Mesenteric fat pad (tissue), 1 donor: ENCODE results near the gene ASTN2. TPM values are rescaled to one million over a fixed set of nuclear protein-coding genes. Genes with fewer than 3 reads are reported as not detected.
"Not testable (repeated sequence)": the region's sequence is repeated elsewhere in the genome, so short reads cannot be mapped to it uniquely, and the experiment has no call there.

Experiments
- DNase-seq: peaks from one replicate; pipeline ENCODE4 v3.0.0-alpha.2; 2020; ENCODE audit warnings: low spot score
- total RNA-seq: library from RNA; stranded (reverse); fragmentation: NEBNext Ultra II Directional; extraction: Animal tissue kit (Norgen Biotek cat#: 25700); gene quantifications from one replicate; pipeline ENCODE4 v1.2.1, GENCODE V29; 2021
- donor health status: DM: yes; HTN: yes; CAD: no.

Gene ASTN2
- total RNA-seq, 1 donor from 2014 or later = 3.1 TPM

DNA sequence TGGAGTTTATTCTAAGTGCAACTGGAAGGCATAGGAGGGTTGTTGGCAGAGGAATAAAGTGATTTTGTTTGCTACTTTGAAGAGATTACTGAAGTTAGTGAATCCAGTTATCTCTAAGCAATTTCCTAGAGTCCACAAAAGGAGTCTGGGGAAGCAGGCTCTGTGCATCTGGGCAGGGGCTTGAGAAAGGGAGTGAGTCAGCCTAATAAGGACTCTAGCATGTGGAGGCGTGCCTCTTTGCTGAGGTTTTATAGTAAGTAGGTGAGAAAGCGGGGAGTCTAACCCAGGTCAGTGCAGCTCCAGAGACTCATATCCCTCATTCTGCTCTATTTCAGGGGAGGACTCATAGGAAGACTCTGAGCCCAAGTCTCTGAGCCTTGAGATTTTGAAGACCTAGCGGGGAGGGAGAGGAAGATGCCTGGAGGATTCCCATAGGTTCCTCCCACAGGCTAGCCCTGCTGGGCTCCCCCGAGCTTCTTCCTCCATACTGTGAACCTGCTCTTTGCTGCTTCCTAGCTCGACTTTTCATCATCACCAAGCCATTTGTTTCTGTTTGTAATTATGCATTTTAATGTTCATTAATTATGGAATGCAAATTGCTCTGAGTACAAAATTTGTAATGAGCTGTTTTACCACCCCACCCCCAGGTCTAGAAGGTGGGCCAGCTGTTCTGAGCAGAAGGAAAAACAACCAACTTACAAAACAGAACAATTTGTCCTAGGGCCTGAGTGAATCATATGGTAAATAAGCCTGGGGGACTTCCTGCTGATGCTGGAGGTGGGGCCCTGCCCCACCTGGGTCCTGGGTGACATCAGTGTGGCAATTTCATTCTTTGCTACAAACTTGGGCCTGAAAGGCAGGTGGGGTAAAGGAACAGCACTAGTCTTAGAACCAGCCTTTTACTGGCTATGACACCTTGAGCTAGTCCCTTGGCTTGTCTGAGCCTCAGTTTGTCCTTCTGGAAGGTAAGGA is 577.6 kb downstream of the ASTN2 start:
- DNase-seq = no peak

DNA sequence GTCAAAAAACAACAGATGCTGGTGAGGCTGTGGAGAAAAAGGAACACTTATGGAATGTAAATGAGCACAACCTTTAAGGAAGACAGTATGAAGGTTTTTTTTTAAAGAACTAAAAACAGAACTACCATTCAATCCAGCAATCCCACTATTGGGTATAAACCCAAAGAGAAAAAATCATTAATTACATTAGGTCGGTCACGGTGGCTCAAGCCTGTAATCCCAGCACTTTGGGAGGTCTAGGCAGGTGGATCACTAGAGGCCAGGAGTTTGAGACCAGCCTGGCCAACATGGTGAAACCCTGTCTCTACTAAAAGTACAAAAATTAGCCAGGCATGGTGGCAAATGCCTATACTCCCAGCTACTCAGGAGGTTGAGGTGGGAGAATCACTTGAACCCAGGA is 584.5 kb downstream of the ASTN2 start:
- DNase-seq = not testable (repeated sequence)

DNA sequence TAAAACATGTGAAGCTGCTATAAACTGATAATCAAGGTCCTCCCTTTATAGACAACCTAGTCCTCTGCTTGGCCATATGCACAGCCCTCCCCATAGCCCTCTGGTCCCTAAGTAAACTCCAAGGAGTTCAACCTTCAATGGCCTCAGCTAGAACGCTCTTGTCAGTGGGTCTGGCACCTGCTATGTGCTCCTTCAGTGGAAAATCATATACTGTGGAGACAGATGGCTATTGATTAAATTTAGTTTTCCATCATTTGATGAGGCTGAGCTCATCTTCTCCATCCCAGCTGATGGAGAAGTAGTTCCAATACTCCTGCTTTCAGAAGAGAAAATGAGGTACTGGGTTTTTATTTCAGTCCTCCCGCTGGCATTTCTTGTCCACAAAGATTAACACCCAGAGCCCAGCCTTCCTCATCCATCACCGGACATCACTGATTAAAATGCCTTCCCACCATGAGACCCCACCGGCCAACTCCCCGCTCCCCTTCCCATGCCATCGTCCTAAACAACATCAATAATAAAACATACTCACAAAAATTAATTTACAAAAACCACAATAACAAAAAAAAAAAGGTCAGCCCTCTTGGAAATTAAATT is 593.1 kb downstream of the ASTN2 start:
- no peak for DNase-seq

DNA sequence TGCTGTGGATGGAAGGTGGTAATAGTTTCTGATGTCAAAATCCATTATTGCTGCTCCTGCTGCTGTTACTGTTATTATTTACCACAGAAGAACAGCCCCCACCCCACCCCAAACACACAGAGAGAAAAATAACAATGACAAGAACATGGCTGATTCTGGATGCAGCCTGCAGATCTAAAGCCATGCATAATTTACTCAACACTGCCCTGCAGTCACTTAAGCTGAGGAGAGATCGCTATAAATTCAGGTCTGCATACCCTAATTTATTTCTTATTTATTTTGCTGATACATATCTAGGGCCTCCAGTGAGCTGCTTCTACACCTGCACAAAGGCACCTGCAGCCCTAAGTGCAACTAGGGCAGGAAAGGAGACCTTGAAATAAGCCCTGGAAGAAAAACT is 595.7 kb downstream of the ASTN2 start:
- no peak for DNase-seq

DNA sequence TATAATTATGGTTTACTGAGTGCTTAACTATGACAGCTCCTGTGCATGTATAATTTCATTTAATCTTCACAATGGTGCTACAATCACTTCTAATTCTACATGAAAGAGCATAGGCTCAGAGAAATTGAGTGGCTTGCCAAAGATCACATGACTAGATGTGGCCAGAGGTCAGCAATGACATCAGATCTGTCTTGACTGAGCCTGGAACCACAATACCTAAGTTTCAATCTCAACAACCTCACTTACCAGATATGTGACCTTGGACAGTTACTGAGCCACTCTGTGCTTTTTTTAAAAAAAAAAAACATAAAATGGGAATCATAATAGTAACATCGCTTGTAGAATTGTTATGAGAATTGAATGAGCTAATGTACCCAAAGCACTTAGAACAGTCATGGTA is 597.1 kb downstream of the ASTN2 start:
- DNase-seq = no peak

DNA sequence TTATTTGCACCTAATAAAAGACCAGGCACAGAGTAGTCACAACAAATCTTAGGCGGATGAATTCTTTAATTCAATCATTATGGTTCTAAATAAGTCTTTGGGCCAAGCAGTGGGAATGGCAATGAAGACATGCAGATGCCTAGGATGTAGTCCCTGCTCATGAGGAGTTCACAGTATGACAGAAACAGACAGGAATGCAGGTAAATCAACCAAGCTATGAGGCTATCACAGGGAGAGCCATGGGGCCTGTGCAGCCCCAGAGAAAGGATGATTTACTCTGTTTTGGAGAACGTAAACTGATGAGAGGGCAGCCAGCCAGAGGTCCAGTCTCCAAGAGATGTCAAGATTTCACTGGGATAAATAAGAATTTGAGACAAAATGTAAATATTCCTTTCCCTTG is 598.4 kb downstream of the ASTN2 start:
- no peak for DNase-seq

DNA sequence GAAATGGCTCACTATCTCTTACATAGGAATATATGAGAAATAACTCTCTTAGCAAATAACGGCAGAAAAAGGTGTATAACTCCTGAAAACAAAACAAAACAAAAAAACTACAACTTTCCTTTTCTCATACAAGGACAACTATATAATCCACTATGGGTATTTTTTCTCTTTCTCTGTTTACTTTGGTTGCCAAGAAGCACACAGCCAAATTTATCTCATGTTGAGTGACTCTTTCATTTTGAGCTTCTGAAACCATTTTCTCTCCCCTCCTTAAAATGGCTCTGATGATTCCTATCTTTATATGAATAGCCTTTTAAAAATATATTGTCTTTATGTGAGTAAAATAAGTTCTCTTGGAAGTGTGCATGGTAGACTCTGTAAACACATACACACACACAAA is 599.0 kb downstream of the ASTN2 start:
- no peak for DNase-seq

DNA sequence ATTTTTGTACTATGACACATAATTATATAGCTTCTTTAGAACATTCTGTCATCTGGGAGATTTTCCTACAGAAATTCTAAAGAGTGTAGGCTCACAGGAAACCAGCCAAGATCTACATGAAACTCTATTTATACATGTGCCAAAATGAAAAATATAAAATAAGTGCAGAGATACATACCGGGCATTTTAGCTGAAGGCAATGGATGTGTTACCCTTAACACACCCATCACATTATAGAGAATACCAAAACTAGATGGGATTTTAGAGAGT is 601.9 kb downstream of the ASTN2 start:
- DNase-seq = no peak

DNA sequence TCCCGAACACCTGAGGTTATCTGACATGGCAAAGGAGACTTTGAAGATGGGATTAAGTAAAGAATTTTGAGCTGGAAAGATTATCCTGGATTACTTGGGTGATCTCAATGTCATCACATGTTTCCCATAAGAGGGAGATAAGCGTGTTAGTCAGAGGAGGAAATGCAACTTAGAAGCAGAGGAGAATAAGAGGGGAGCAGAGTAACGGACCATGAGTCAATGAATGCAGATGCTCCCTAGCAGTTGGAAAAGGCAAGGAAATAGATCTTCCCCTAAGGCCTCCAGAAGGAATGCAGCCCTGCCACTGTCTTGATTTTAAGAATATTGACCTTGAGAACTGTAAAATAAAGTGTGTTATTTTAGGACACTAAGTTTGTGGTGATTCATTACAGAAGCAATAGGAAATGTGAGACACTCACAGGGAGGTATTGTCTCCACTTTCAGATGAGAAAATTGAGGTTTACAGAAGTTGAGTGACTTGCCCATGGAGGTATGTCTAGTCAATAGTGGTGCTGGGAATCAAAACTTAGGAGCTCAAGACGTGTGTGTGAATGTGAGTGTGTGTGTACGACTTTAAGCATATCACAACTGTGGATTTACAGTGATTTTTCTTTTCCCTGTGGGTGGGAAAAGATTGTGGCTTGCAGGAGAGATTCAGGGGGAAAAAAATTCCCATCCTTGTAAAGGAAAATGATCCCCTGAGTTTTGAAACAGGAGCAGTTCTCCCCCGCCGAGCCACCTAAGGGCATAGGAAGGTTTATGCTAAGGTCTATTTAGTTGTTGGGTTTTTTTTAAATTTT is 602.4 kb downstream of the ASTN2 start:
- DNase-seq = no peak

DNA sequence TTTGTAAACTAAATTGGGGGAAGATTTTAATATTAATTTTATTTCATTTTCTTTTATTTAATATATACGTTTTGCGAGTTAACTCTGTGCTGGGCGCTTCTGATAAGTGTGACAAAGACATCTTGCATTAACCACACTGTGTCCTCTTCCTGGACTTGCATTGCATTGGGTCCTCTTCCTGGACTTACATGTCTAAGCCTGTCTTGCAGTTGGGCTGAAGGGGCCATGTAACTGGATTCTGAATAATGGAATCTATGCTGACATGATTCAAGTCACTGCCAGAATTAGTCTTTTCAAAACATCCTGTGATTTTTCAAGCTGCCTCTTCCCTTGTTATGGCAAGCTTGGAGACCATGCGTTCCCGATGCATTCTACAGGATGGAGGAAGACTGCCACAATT is 605.2 kb downstream of the ASTN2 start:
- DNase-seq = no peak

DNA sequence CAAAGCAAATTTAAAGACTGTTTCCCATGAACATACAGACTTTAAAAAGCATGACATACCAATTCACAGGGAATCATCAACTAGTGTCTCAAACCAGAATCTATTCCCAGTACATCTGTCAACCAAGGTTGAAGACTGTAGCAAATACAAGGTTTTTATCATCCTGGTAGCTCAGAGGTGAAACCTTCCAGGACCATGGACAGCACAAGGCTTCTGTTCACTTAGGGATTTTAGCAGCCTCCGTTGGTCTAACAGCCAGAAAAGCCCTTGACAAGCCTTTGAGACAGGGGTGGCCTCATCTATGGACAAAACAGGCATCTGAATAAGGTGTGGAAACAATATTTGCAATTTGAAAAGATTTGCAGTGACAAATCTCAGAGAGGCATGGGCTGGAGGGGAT is 608.8 kb downstream of the ASTN2 start:
- DNase-seq = no peak

DNA sequence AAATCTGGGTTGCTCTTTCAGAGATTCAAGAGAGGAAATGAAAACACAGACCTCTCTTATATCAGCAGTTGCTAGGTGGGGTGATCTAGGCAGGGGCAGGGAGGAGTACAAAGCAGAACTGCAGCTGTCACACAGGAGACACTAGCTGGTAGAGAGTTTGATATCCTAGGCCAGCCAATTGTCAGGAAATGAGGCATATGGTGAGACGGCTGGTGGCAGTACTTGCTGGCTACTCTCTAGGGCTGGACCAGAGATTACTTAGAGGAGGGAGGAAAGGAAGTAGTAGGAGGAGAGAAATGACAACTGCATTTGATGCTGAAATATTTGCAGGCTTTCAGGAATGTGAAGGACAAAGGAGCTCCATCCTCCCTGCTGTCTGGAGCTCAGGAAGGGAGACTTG is 614.0 kb downstream of the ASTN2 start:
- no peak for DNase-seq

DNA sequence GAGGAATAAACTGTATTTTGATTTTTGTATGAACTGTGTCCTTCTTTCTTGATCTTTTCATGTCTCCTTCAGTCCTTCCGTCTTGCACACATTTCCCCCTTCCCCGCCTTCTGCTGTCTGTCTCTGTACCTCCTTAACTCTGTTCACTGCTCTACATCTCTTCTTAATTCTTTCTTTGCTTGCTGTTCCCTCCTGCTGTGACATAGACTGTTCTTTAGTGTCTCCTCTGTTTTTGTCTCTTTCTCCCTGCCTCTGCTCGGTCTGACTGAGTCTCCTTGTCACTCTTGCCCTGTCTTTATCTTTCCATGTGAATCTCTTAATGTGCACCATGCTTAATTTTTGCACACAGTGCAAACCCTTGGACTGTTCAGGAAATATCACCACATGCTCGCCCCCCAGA is 614.8 kb downstream of the ASTN2 start:
- DNase-seq = no peak

DNA sequence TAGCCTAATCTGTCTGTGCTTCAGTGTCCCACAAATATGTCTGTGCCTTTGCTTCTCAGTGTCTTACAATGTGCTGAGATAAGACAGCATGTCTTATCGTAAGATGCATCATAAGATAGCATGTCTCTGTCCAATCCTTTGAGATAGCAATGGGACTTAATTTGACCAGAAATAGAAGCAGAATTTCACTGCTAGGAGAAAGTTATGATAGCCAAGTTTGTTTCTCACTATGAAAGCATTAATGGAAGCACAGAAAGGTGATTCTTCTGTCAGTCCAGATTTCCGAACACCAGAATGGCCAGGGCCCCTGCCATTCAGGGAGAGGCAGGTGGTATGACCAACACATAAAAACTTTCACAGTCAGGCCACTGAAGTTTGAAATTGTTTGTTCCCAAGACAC is 616.3 kb downstream of the ASTN2 start:
- DNase-seq = no peak

DNA sequence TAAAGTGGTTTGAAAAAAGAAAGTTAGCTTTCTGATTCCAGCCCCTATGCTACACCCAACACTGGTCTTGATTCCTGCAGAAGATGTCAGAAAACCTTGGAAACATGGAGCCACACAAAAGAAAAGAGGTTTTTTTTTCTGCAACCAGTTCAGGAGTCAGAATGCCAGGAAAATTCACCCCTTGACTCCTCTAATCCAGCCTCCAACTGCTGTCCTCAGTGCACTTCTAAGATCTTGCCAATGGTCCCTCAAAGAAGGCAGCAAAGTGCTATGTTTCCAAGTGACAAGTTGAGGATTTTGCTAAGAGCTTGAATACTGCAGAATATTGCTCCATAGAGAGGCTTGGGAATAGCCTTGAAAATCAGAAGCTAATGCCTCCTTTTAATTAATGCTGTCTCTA is 617.6 kb downstream of the ASTN2 start:
- no peak for DNase-seq

DNA sequence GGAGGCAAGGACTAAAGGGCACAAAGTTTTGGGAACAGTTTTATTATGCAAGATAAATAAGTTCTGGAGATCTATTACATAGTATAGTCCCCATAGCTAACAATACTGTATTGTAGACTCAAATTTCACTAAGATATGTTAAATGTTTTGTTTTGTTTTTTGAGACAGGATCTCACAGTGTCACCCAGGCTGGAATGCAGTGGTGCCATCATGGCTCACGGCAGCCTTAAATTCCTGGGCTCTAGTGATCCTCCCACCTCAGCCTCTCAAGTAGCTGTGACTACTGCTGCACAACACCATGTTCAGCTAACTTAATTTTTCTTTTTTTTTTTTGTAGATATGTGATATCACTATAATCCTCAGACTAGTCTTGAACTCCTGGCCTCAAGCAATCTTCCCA is 618.2 kb downstream of the ASTN2 start:
- no peak for DNase-seq

DNA sequence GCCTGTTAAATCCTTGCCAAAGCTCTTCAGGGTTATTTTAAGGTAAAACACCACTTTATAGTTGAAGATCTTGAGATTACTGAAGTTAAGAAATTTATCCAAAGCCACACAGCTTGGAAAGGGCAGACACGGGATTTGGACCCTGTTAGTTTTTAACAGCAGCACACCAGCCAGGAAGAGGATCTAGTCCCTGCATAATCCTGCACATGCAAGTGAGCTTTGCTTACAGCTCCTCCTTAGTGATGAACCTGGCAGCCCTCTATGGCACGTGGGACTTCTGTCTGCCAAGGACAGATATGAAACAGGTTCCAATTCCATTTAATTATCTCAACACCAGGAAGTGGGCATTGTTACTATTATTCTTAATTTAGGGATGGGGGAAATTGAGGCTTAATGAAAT is 619.0 kb downstream of the ASTN2 start:
- DNase-seq = no peak

DNA sequence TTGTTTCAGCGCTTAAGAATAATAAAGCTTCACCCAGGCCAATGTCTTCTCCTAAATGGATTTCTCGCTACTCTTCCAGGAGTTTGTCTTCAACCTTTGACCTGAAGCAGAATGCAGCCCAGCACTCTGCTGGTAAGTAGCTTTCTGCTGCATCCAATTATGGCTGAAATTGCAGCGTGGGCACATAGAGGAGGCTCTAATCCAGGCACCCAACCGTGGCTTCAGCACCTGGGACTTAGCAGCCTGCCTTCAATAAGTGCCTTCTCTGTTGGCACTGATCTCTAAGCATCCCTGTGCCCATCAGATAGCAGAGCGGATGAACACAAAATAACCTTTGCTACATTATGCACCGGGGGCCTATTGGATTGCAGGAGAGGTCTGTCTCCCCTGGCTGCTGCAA is 622.6 kb downstream of the ASTN2 start:
- DNase-seq = no peak

DNA sequence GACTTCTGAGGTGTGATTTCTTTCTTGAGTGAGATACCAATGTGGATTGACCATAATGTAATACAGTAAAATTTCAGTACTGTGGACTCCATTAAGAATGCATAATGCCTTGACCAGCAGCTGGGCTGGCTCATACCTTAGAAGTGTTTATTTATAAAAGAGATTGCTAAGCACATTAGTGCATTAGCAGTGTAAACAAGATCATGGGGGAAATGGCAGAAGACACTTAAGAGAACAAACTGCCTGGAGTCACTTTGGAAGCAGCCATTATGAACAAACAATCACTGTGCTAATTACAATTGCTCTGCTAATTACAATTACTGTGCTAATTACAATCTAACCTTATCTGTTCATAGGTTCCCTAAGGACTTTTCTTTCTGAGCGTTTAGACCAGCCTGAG is 623.5 kb downstream of the ASTN2 start:
- DNase-seq = no peak

DNA sequence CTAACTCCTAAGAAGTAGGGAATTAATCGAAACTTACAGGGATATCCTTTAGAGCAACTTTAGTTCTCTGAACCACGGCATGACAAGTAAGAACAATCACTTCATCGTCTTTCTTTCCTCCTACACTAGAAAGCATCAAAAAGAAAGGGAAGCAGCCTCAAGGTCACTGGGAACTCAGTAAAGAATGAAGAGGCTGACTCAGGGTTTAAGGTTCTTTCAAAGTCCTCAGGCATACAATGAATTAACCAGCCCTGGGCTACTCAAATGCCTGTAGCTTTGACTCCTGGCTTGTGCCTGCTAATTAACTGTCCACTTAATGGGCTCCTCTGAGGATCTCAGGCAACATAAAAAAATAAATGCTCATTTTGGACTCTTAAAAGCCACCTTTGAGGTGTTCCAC is 625.8 kb downstream of the ASTN2 start:
- DNase-seq = no peak

DNA sequence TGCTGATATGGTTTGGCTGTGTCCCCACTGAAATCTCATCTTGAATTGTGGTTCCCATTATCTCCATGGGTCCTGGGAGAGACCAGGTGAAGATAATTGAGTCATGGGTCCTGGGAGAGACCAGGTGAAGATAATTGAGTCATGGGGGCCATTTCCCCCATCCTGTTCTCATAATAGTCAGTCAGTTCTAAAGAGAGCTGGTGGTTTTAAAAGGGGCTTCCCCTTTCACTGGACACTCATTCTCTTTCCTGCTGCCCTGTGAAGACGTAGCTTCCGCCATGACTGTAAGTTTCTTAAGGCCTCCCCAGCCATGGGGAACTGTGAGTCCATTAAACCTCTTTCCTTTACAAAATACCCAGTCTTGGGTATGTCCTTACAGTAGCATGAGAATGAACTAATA is 628.1 kb downstream of the ASTN2 start:
- no peak for DNase-seq

DNA sequence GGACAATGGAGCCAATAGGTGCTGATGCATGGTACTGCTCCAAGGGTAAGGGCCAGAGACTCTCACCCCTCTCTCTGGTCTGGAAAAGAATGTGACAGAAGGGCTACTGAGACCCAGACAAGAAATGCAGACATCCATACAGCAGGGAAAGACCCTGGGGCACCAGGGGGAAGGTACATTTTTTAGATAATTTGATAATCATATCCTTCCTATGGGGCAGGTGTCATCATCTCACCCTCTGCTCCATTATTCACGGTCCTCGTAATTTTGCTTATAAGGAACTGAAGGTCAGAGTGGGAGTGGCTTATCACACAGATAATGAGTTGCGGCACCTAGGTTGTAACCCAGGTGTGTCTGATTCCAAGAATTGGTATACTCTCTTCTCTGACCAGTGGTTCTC is 637.7 kb downstream of the ASTN2 start:
- DNase-seq = no peak
